Superior temporal gyrus (tissue), 1 donor: ENCODE measurements around the gene PRR5L.

Source experiments
- DNase-seq: peaks from one replicate; pipeline ENCODE4 v3.0.0-alpha.2; 2016; ENCODE audit errors: extremely low spot score

The PRR5L gene

DNA sequence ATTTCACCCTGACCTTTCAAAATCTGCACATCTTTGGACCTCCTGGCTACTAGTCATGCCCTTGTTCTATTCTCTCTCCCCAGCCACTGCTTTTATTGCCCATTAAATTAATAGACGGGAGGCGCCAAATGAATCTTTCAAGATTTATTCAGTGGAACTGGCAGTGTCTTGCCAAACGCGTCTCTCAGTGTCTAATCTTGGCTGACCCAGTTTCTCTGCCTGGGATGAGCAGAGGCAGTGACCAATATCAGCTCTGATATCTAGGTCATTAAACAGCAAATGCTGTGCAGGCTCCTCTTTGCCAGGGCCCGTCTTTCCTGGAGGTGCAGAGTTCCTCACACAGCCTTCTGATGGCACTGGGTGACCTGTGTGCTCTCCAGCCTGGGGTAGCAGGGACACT lies 140.0 kb downstream of the PRR5L start:
- no peak for DNase-seq

DNA sequence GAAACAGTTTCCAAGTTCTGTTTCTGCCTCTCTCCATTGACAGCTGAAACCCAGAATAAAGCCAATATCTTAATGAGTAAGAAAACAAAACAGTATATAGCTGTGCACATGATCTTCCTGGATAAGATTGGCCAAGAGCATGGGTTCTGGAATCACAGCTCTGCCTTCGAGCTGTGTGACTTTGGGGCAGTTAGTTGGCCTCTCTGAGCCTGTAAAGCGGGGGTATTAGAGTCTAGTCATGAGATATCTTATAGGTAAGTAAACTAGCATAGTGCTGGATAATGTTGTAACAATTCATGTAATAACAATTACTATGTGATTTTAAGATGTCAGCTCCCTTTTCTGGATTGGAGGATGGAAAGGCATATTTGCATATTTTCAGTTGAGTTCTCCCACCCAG lies 140.5 kb downstream of the PRR5L start:
- DNase-seq = no peak

GRCh38 chr11:36437413-36437812 lies 141.3 kb downstream of the PRR5L start:
- no peak for DNase-seq

DNA sequence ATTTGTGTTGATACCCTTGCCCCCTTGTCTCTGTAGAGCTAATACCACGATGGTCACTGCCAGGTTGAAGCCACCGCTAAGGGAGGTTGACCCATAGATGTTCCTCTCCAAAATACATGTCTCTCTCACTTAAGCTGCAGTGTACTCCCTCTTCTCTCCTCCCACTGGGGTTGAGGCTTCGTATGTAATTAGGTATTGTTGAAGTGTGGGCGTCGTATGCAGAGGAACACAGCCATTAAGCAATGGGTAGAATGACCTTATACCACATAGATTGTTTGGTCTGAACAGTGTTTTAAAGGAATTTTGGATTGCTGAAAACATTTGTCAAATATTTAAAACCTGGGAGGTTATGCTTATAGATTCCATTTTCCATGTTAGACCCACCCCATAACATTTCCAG lies 142.0 kb downstream of the PRR5L start:
- no peak for DNase-seq

- no peak for DNase-seq
These were observed 145.6 kb downstream of the PRR5L start for GRCh38 chr11:36441610-36442208.

DNA sequence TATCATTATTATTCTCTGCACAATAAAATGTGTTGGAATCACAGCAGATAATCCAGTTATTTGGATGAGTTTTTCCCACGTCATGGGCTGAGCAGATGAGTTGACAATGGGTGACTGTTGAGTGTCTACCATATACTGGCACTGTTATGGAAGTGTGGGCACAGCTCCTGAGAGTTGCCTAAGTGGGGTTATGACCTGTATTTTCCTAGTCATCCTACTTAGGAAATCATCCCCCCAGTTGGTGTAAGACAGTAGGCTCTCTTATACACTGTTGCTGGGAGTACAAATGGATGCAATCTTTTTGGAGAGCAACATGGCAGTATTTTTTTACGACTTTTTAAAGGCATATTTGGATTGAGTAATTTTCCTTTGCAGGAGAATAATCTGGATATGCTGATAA lies 147.6 kb downstream of the PRR5L start:
- DNase-seq = no peak

DNA sequence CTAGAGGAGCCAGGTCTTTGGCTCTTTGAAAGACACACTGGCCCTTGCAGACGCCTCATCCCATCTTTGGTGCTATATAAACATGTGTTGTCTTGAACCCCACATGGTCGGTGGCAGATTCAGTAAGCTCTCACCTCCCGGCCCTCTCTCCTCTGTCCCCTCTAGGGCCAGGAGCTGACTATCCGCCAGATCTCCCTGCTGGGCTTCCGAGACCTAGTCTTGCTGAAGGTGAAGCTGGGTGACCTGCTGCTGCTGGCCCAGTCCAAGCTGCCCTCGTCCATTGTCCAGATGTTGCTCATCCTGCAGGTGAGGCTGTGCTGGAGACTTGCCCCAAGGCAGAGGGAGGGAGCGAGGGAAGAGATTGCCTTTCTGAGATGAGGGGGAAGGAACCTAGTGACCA lies 150.0 kb downstream of the PRR5L start:
- no peak for DNase-seq

- DNase-seq = no peak
These were observed 151.4 kb downstream of the PRR5L start for GRCh38 chr11:36447514-36447913.

GRCh38 chr11:36447947-36448346 lies 151.9 kb downstream of the PRR5L start:
- DNase-seq = no peak

DNA sequence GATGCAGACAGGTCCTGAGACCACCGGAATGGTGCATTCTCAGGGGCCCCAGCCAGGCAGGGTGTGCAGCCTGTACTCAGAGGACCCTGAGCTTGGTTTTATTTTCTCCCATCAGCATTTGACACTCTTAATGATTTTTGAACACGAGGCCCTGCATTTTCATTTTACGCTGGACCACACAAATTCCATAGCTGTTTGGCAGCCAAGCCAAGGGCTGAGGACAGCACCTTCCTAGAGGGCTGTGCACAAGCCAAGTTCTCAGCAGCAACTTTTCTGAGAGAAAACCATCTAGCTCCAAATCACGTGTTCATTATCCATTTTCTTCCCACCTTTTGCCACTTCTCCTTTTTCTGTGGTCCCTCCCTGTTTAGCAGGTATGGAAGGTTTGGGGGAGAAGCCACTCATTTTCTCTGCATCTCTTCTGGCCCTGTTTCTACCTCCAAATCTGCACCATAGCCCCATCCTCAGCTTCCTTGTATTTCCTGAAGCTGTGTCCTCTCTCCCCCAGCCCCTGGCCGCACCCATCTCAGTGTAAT lies 153.5 kb downstream of the PRR5L start:
- DNase-seq = no peak

GRCh38 chr11:36450110-36450572 lies 154.1 kb downstream of the PRR5L start:
- no peak for DNase-seq

DNA sequence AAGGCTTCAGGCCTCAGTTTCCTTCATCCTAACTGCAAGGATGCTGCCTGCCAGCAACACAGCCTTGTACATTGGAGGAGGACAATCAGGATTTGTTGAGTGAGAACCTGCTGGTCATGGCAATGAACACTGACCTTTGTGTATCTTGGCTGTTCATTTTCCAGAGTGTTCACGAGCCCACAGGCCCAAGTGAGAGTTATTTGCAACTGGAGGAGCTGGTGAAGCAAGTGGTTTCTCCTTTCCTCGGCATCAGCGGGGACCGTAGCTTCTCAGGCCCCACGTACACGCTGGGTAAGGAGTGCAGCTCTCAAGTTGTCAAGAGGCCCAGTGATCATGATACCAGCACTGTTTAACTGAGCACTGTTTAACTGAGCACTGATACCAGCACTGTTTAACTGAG lies 155.0 kb downstream of the PRR5L start:
- DNase-seq = no peak

GRCh38 chr11:36451681-36452080 lies 155.6 kb downstream of the PRR5L start:
- no peak for DNase-seq

- no peak for DNase-seq
These were observed 156.3 kb downstream of the PRR5L start for GRCh38 chr11:36452236-36452940.

DNA sequence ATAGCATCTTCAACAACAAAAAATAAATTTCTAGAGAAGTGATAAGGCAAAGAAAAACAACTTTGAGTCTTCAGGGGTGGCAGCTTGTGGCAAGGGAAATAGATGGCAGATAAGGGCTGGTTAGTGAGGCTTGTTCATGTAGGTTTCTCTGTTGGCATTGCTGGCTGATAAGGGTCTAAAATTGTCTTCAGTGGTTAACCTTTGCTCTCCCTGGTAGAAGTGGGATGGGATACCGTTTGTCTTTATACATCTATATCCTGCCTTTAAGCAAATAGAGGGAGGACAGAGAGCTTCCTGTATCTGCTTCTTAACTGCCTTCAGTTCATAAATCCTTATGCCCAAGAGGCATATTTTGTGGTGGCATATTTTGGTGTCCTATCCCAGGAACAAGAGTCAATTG lies 156.9 kb downstream of the PRR5L start:
- DNase-seq = no peak

GRCh38 chr11:36453678-36454077 lies 157.6 kb downstream of the PRR5L start:
- no peak for DNase-seq

GRCh38 chr11:36454551-36454940 lies 158.5 kb downstream of the PRR5L start:
- DNase-seq = no peak

DNA sequence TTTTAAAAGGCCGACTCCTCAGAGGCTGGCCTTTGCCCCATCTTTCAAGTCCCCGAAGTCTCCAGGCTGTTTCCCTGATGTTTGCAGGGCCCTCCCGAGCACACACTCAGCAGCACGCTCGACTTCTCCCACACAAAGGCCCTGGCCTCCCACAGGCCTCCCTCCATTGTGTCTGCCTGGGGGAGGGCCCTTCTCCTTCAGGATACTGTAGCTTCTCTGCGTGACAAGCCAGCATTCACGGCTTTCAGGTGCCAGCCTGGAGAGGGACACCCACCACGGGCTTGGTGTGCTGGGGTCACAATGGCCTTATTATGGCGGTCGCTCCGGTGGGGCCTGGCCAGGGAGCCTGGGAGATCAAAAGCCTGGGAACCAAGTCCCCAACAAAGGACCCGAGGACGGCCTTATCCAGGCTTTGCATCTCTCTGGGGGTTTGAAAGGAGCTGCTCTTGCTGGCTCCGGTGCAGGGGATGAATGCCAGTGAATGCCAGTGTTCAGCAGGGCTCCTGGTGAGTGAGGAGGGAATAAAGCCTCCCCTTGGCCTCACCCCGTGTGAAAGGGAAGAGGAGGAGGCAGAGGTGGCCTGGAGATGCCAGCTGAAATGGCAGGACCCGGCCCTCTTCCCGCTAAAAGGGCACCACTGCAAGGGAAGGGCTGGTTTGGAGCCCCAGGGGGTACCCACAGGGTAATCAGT lies 159.0 kb downstream of the PRR5L start:
- DNase-seq = no peak

- DNase-seq = no peak
These were observed 159.6 kb downstream of the PRR5L start for GRCh38 chr11:36455658-36456111.

GRCh38 chr11:36456156-36456555 lies 160.1 kb downstream of the PRR5L start:
- DNase-seq = no peak

DNA sequence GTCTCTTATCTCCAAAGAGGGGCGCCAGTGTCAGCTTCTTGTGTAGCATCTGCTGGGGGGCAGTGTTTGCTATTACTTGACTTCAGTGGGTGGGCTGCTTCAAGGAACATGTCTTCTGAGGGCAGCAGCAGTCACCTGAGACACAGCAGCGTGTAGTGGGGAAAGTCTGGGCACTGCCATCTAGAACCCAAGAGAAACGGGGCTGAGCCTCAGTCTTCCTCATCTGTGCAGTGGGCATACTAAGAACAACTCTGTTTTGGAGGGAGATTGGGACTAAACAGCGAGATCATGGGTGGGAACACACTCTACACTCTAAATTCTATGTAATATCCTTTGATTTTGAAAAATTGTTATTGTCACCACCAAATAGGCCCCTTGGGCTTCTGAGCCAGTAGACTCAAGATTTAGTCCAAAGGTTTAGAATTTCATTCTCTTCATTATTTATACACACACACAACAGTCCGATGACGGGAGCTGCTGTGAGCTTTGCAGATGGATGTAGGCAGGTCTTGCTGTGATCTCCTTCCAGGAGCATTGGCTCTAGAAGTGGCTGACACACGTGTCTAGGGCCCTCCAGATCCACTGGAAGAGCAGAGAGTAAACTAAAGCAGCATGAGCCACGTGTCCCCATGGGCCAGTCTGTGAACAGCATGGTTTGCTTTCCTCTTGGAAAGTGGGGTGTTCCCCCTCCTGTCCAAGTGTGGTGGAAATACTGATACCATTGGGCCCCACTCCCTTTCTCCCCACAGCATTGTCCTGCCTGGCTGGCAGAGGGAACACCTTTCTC lies 162.2 kb downstream of the PRR5L start:
- DNase-seq = no peak

DNA sequence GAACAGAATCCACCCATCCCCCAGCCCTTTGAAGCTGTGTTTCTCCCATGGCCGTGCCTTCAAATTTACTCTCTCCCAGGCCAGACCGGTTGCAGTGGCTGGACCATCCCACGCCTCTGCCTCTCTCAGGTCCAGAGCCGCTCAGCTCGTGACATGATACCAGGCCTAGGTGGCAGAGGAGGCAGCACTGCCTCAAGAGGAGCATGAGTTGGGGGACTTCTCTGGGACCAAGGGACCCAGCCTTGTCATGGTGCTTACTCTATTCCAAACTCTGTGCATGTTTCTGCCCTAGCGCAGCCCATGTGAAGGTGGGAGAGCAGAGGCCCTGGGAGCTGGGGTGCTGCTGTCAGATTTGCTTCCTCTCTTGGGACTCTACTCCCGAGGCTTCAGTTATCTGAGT lies 163.0 kb downstream of the PRR5L start:
- DNase-seq = no peak
